HUES48 (cell line): ENCODE data around the gene MAGEL2.
"Not testable (repeated sequence)": the region's sequence is repeated elsewhere in the genome, so short reads cannot be mapped to it uniquely, and the experiment has no call there.

Source experiments
- H3K27ac ChIP-seq: one replicate; pipeline ENCODE4 v1.7.0; 2013; ENCODE audit warnings: low read depth, low read length, inconsistent platforms
- H3K27me3 ChIP-seq: 2 replicates; pipeline ENCODE4 v1.6.1; 2013; ENCODE audit warnings: mild to moderate bottlenecking, low read length; ENCODE audit not compliant: control insufficient read depth, insufficient read depth
- H3K36me3 ChIP-seq: 2 replicates; pipeline ENCODE4 v1.6.1; 2013; ENCODE audit warnings: low read length; ENCODE audit not compliant: control insufficient read depth, insufficient read depth
- H3K4me1 ChIP-seq: 2 replicates; pipeline ENCODE4 v1.6.1; 2013; ENCODE audit warnings: mild to moderate bottlenecking, low read length; ENCODE audit not compliant: control insufficient read depth, insufficient read depth
- H3K4me3 ChIP-seq: 2 replicates; pipeline ENCODE4 v1.5.1; 2013; ENCODE audit warnings: mild to moderate bottlenecking, low read depth, low read length
- H3K9ac ChIP-seq: 2 replicates; pipeline ENCODE4 v1.6.1; 2013; ENCODE audit warnings: mild to moderate bottlenecking, low read depth, low read length, moderate library complexity
- H3K9me3 ChIP-seq: 2 replicates; pipeline ENCODE4 v1.6.1; 2013; ENCODE audit warnings: low read length; ENCODE audit not compliant: control insufficient read depth, insufficient read depth

Gene MAGEL2

DNA sequence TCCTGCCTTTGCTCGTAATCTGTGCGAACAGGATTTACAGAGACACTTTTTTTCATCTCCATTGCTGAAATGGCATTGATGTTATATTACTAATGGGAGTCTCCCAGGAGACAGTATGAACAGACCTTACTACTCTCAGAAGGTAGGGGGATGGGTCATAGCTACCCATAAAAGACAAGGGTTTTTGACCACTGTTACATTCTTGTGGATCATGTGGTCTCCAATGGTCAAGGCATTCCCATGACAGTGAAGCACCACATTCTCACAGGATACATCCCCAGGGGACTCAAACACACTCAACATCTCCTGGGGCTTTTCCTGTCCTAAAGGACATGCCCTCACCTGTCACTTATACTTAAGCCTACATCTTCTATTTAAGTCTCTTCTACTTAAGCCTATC, 41.4 kb downstream of the MAGEL2 start:
- Histone ChIP-seq H3K27ac (no peak overlapping the region), H3K9ac (no peak overlapping the region), H3K9me3 (peaks cover 56% of the 10 kb centered on the region), H3K4me3 (no peak overlapping the region), H3K4me1 (no peaks in the 10 kb centered on the region), H3K27me3 (no peaks in the 10 kb centered on the region), H3K36me3 (no peaks in the 10 kb centered on the region)

GRCh38 chr15:23602124-23602523, 45.5 kb downstream of the MAGEL2 start:
- no peaks in the 10 kb centered on the region for H3K27me3 ChIP-seq
- no peak overlapping the region for H3K4me3 ChIP-seq
- H3K36me3 ChIP-seq, result no peaks in the 10 kb centered on the region

DNA sequence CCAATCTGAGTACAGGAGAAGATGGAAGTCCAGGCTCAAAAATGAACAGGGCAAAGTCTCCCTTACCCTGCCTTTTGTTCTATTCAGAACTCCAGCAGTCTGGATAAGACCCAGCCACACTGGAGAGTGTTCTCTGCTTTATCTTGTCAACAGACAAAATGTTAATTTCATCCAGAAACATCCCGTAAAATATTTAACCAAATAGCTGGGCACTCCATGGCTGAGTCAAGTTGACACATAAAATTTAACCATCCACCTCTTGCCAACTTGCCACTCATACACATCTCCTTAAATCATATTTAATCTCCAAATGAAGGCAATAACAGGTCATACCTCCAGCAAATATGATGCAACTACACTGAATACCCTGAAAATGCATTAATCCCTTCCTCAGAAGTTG, 48.6 kb downstream of the MAGEL2 start:
- H3K9me3 ChIP-seq, result peaks cover 41% of the 10 kb centered on the region
- H3K9ac ChIP-seq, result no peak overlapping the region
- H3K27ac ChIP-seq, result no peak overlapping the region
- H3K4me3 ChIP-seq, result no peak overlapping the region
- no peaks in the 10 kb centered on the region for H3K27me3 ChIP-seq
- H3K4me1 ChIP-seq, result no peaks in the 10 kb centered on the region
- H3K36me3 ChIP-seq, result no peaks in the 10 kb centered on the region

More at GRCh38 chr15:23602124-23602523, 45.5 kb downstream of the MAGEL2 start:
- no peak overlapping the region for H3K9ac ChIP-seq
- H3K4me1 ChIP-seq, result no peaks in the 10 kb centered on the region
- no peak overlapping the region for H3K27ac ChIP-seq
- peaks cover 45% of the 10 kb centered on the region for H3K9me3 ChIP-seq

GRCh38 chr15:23597278-23597677, 50.4 kb downstream of the MAGEL2 start:
- not testable (repeated sequence) for H3K27ac ChIP-seq, H3K4me3 ChIP-seq

DNA sequence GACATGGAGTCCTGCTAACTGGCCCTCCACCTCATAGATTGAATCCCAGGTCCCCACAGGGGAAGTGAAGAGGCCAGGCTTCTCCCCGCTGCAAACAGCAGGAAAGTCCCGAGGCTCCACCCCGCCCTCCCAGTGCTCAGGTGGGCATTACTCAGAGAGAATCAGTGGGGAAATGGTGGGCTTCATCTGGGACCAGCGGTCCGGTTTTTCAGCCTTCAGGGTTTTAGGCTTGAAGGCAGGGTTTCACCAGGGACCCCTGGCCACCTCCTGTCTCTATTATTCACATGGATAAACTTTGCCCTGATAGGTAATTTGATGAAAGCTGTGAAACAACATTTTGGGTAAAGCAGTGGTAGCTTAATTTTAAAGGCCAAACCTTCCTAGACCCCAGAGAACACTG, 50.9 kb downstream of the MAGEL2 start:
- H3K4me3 ChIP-seq, result no peak overlapping the region
- H3K27ac ChIP-seq, result no peak overlapping the region
- H3K27me3 ChIP-seq, result no peaks in the 10 kb centered on the region
- no peaks in the 10 kb centered on the region for H3K36me3 ChIP-seq
- H3K9me3 ChIP-seq, result peaks cover 32% of the 10 kb centered on the region
- H3K9ac ChIP-seq, result no peak overlapping the region
- no peaks in the 10 kb centered on the region for H3K4me1 ChIP-seq

More at GRCh38 chr15:23597278-23597677, 50.4 kb downstream of the MAGEL2 start:
- not testable (repeated sequence) for H3K27me3 ChIP-seq, H3K36me3 ChIP-seq, H3K4me1 ChIP-seq, H3K9ac ChIP-seq
- H3K9me3 ChIP-seq, result peaks cover 32% of the 10 kb centered on the region

DNA sequence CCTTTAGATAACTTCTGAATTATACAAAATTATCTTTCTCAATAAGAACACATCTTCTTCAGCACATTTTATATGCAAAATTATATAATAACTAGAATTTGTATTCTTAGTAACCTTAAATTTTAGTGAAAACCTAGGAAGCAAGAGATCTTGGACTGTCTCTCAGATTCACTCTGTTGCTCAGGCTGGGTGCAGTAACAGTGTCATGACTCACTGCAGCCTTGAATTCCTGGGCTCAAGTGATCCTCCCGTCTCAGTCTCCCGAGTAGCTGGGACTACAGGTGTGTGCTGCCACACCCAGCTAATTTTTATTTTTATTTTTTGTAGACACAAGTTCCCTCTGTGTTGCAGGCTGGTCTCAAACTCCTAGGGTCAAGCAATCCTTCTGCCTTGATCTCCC, 52.3 kb downstream of the MAGEL2 start:
- H3K9ac ChIP-seq, result no peak overlapping the region

DNA sequence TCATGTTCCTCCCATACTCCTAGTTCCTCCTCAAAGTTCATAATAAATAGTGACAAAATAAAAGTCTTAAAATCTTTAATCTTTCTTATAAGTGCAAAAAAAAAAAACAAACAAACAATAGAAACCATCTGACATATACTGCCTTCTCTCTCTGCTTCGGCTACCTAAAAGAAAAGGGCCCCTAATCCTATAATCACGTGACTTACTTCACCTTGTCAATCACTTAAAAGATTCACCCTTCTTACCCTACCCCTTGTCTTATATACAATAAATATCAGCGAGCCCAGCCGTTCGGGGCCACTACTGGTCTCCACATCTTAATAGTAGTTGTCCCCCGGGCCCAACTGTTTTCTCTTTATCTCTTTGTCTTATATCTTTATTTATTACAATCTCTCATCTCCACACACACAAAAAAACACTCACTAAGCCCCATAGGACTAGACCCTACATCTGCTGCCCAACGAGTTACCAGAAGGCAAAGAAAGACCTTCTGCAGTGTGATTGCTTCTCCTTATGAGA, 53.4 kb downstream of the MAGEL2 start:
- no peaks in the 10 kb centered on the region for H3K4me1 ChIP-seq
- H3K9ac ChIP-seq, result no peak overlapping the region
- no peak overlapping the region for H3K27ac ChIP-seq
- H3K27me3 ChIP-seq, result no peaks in the 10 kb centered on the region
- peaks cover 41% of the 10 kb centered on the region for H3K9me3 ChIP-seq
- H3K4me3 ChIP-seq, result no peak overlapping the region
- H3K36me3 ChIP-seq, result no peaks in the 10 kb centered on the region

More for the DNA sequence above, 52.3 kb downstream of the MAGEL2 start:
- Histone ChIP-seq H3K27ac (no peak overlapping the region), H3K27me3 (no peaks in the 10 kb centered on the region), H3K9me3 (peaks cover 40% of the 10 kb centered on the region), H3K4me3 (no peak overlapping the region), H3K4me1 (no peaks in the 10 kb centered on the region), H3K36me3 (no peaks in the 10 kb centered on the region)
